OCI-LY1 (cell line): ENCODE data around the gene HLA-A.

ENCODE experiments used
- H2AFZ ChIP-seq: fragments of 200-600 bp; sonication (generic), shearing (Covaris generic); 2 replicates; pipeline ENCODE4 v1.6.0; 2014; ENCODE audit warnings: antibody characterized with exemption, mild to moderate bottlenecking, low read length
- H3F3A ChIP-seq: fragments of 200-600 bp; sonication (generic), shearing (Covaris generic); 2 replicates; pipeline ENCODE4 v1.6.0; 2014; ENCODE audit warnings: mild to moderate bottlenecking, antibody characterized with exemption, low read length, moderate library complexity; ENCODE audit not compliant: insufficient read depth
- H3K27ac ChIP-seq: fragments of 200-600 bp; sonication (generic); 2 replicates; pipeline ENCODE4 v1.5.1; 2014; ENCODE audit warnings: low read length, mixed run types, mild to moderate bottlenecking, low read depth; ENCODE audit not compliant: poor library complexity, severe bottlenecking
- H3K27me3 ChIP-seq: fragments of 200-600 bp; sonication (generic); 2 replicates; pipeline ENCODE4 v1.6.0; 2014; ENCODE audit warnings: antibody characterized with exemption, mild to moderate bottlenecking, low read length, moderate library complexity; ENCODE audit not compliant: insufficient read depth
- H3K36me3 ChIP-seq: fragments of 200-600 bp; sonication (generic); 2 replicates; pipeline ENCODE4 v1.6.1; 2014; ENCODE audit warnings: mild to moderate bottlenecking, antibody characterized with exemption, low read length, moderate library complexity, mixed read lengths; ENCODE audit not compliant: insufficient read depth
- H3K4me1 ChIP-seq: fragments of 200-600 bp; sonication (generic); 2 replicates; pipeline ENCODE4 v1.5.1; 2014; ENCODE audit warnings: mild to moderate bottlenecking, low read length, moderate library complexity; ENCODE audit not compliant: insufficient read depth, severe bottlenecking
- H3K4me2 ChIP-seq: fragments of 200-600 bp; sonication (generic), shearing (Covaris generic); 2 replicates; pipeline ENCODE4 v1.6.1; 2014; ENCODE audit warnings: low read length
- H3K4me3 ChIP-seq: fragments of 200-600 bp; sonication (generic); 2 replicates; pipeline ENCODE4 v1.5.1; 2014; ENCODE audit warnings: low read length, low read depth, mild to moderate bottlenecking, mixed read lengths; ENCODE audit not compliant: poor library complexity, severe bottlenecking
- H3K79me2 ChIP-seq: fragments of 200-600 bp; shearing (Covaris generic); 2 replicates; pipeline ENCODE4 v1.6.1; 2016; ENCODE audit warnings: mixed run types, low read length, mixed read lengths; ENCODE audit not compliant: insufficient read depth
- H3K9ac ChIP-seq: fragments of 200-600 bp; sonication (generic), shearing (Covaris generic); 2 replicates; pipeline ENCODE4 v1.6.1; 2014; ENCODE audit warnings: mild to moderate bottlenecking, low read length, mixed read lengths
- H3K9me2 ChIP-seq: fragments of 200-600 bp; sonication (generic), shearing (Covaris generic); 2 replicates; pipeline ENCODE4 v1.6.1; 2014; ENCODE audit warnings: low read depth, mild to moderate bottlenecking, low read length, mixed read lengths
- H3K9me3 ChIP-seq: fragments of 200-600 bp; shearing (Covaris generic); 2 replicates; pipeline ENCODE4 v1.6.1; 2014; ENCODE audit warnings: low read length, mixed read lengths
- H4K20me1 ChIP-seq: fragments of 200-600 bp; sonication (generic), shearing (Covaris generic); 2 replicates; pipeline ENCODE4 v1.6.0; 2016; ENCODE audit warnings: mild to moderate bottlenecking, low read length; ENCODE audit not compliant: insufficient read depth
- CTCF ChIP-seq: fragments of 200-600 bp; sonication (generic), shearing (Covaris generic); IDR thresholded peaks from 2 replicates; pipeline ENCODE4 v1.5.1; 2017; ENCODE audit warnings: mild to moderate bottlenecking, antibody characterized with exemption, low read length, moderate library complexity, mixed read lengths
- EZH2 ChIP-seq: fragments of 200-600 bp; sonication (generic), shearing (Covaris generic); IDR thresholded peaks from 2 replicates; pipeline ENCODE4 v1.8.0; 2017; ENCODE audit warnings: borderline replicate concordance, mixed run types, mild to moderate bottlenecking, antibody characterized with exemption, low read length, moderate library complexity, mixed read lengths

HLA-A gene

GRCh38 chr6:29954272-29954671, 11.9 kb downstream of the HLA-A start:
- TF ChIP-seq EZH2, result no peak
- TF ChIP-seq CTCF, result no peak
- H3K36me3 ChIP-seq, result no peaks in the 10 kb centered on the region; the same call in 1 of the 2 replicates
- H3K27ac ChIP-seq, result no peak overlapping the region
- no peak overlapping the region for H3K4me3 ChIP-seq
- H3F3A ChIP-seq, result no peaks in the 10 kb centered on the region
- no peaks in the 10 kb centered on the region for H3K4me1 ChIP-seq
- H3K9me2 ChIP-seq, result no peaks in the 10 kb centered on the region
- H3K79me2 ChIP-seq, result no peaks in the 10 kb centered on the region
- H3K9me3 ChIP-seq, result no peaks in the 10 kb centered on the region
- no peaks in the 10 kb centered on the region for H3K27me3 ChIP-seq
- no peak overlapping the region for H2AFZ ChIP-seq
- H3K9ac ChIP-seq, result no peak overlapping the region
- no peaks in the 10 kb centered on the region for H4K20me1 ChIP-seq
- no peak overlapping the region for H3K4me2 ChIP-seq

GRCh38 chr6:29955783-29956182, 13.5 kb downstream of the HLA-A start:
- Histone ChIP-seq H3K36me3 (no peaks in the 10 kb centered on the region; the same call in 1 of the 2 replicates), H3K4me3 (no peak overlapping the region), H3K4me2 (no peak overlapping the region), H3K79me2 (no peaks in the 10 kb centered on the region), H3K9me3 (no peaks in the 10 kb centered on the region), H3K27ac (no peak overlapping the region), H3K9ac (no peak overlapping the region), H3K27me3 (no peaks in the 10 kb centered on the region), H2AFZ (no peak overlapping the region), H3F3A (no peaks in the 10 kb centered on the region), H3K4me1 (no peaks in the 10 kb centered on the region), H3K9me2 (no peaks in the 10 kb centered on the region), H4K20me1 (no peaks in the 10 kb centered on the region)
- no peak for TF ChIP-seq EZH2
- no peak for TF ChIP-seq CTCF

GRCh38 chr6:29956518-29956917, 14.2 kb downstream of the HLA-A start:
- Histone ChIP-seq H2AFZ (no peak overlapping the region), H3K9ac (no peak overlapping the region), H3K4me3 (no peak overlapping the region), H3K9me2 (no peaks in the 10 kb centered on the region), H3K27ac (no peak overlapping the region), H3K36me3 (no peaks in the 10 kb centered on the region; the same call in 1 of the 2 replicates), H3F3A (no peaks in the 10 kb centered on the region), H3K27me3 (no peaks in the 10 kb centered on the region), H3K9me3 (no peaks in the 10 kb centered on the region), H4K20me1 (no peaks in the 10 kb centered on the region), H3K4me1 (no peaks in the 10 kb centered on the region), H3K4me2 (no peak overlapping the region), H3K79me2 (no peaks in the 10 kb centered on the region)
- TF ChIP-seq CTCF, result no peak
- TF ChIP-seq EZH2, result no peak
